ENCODE data around the gene ZNF575. TPM values are rescaled to one million over a fixed set of nuclear protein-coding genes. Genes with fewer than 3 reads are reported as not detected.

The ZNF575 gene
- total RNA-seq, 1 experiment from 2014 or later = not detected

DNA sequence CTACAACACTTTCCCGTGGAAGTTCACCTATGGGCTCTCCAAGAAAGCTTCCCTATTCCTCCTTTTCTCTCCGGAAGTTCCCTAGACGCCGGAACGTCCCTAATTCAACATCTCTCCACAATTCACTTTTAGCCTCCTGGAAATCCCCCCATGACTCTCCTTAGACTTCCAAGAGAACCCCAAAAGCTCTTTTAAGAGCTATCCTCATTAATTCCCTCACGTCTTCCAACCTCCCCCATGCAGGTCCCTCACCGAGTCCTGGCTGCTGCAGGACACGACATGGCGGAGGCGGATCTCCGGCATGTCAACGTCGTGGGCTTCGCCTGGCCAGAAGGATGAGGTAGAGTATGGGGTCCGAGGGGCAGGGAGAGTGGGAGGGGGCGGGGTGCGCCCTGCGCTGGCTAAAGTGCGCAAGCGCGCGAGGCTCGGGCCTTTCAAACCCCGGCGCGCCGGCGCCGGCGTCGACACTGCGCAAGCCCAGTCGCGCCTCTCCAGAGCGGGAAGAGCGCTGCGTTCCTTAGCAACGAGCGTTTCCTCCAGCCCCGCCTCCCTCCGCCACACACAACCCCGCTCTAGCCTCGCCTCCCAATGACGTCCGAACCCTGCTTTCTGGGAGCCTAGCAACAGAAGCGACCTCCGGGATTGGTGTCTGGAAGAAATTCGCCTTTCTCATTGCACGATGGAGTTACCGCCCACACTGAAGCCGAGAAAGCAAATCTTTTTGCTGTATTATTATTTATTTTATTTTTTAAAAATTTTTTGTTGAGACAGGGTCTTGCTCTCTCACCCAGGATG, 42.4 kb downstream of the ZNF575 start, which contains the start of the genes PINLYP and XRCC1:
Gene PINLYP (plus strand): TSS at position 646 of the 795 bp plus-strand sequence. CDS start 1,391 bp downstream, outside the sequence.
Gene XRCC1 (minus strand): TSS at position 372 of the 795 bp plus-strand sequence. CDS start 69 bp downstream, at position 303.
- peak within 1 kb of the TSS; percentile 79 for H3K9ac ChIP-seq (ENCODE audit: extremely low read depth, insufficient read length, low read length)
- H3K56ac ChIP-seq (ENCODE audit: insufficient read length, low read depth, low read length) = no peak within 1 kb of the TSS
- no peak within 1 kb of the TSS for H4K5ac ChIP-seq (ENCODE audit: insufficient read length, low read depth, low read length)
- H3K27me3 Mint-ChIP-seq (ENCODE audit: low read depth) = no peaks in the 10 kb centered on the region
- peak within 1 kb of the TSS; percentile 96 to 97 (median 97) for H3K27ac Mint-ChIP-seq
- TF ChIP-seq, protein P1, sequence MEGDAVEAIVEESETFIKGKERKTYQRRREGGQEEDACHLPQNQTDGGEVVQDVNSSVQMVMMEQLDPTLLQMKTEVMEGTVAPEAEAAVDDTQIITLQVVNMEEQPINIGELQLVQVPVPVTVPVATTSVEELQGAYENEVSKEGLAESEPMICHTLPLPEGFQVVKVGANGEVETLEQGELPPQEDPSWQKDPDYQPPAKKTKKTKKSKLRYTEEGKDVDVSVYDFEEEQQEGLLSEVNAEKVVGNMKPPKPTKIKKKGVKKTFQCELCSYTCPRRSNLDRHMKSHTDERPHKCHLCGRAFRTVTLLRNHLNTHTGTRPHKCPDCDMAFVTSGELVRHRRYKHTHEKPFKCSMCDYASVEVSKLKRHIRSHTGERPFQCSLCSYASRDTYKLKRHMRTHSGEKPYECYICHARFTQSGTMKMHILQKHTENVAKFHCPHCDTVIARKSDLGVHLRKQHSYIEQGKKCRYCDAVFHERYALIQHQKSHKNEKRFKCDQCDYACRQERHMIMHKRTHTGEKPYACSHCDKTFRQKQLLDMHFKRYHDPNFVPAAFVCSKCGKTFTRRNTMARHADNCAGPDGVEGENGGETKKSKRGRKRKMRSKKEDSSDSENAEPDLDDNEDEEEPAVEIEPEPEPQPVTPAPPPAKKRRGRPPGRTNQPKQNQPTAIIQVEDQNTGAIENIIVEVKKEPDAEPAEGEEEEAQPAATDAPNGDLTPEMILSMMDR (conservative IDR thresholded peaks at IDR 0.05) = no peak
- H3K9me3 ChIP-seq (ENCODE audit: control insufficient read depth, low read depth, low read length) = no peaks in the 10 kb centered on the region
- peak; percentile 98 for DNase-seq
- H3K14ac ChIP-seq (ENCODE audit: insufficient read depth, low read length) = peak within 1 kb of the TSS; percentile 48
- H3K4me1 Mint-ChIP-seq = peaks cover 28 to 49% of the 10 kb centered on the region in 2 experiments
- H3K27ac ChIP-seq (ENCODE audit: insufficient read length, low read depth, low read length) = peak within 1 kb of the TSS; percentile 10
- H2BK12ac ChIP-seq (ENCODE audit: insufficient read length, low read depth, low read length) = peak within 1 kb of the TSS; percentile 38
- H3K36me3 Mint-ChIP-seq (ENCODE audit: insufficient read depth in 1 of 3, low read depth in 3 of 3) = peaks cover 2 to 22% (median 19%) of the 10 kb centered on the region in 3 experiments; a peak in 6 of 7 replicates
- no peak within 1 kb of the TSS for H2BK120ac ChIP-seq (ENCODE audit: low read depth, low read length, poor library complexity, severe bottlenecking)
- H2AFZ ChIP-seq (ENCODE audit: low read length) = no peak within 1 kb of the TSS
- H3K4me3 Mint-ChIP-seq = peak within 1 kb of the TSS; percentile 95 to 98
- H3K18ac ChIP-seq (ENCODE audit: insufficient read length, low read depth, low read length) = peak within 1 kb of the TSS; percentile 92
- H4K91ac ChIP-seq (ENCODE audit: insufficient read length, low read depth, low read length) = peak within 1 kb of the TSS; percentile 61
- peak within 1 kb of the TSS; percentile 94 for H3K4me2 ChIP-seq (ENCODE audit: insufficient read depth, insufficient read length, low read length)
- no peaks in the 10 kb centered on the region for H3K79me1 ChIP-seq (ENCODE audit: insufficient read depth, low read depth, low read length, poor library complexity, severe bottlenecking)
- peaks cover 12% of the 10 kb centered on the region for H3K23me2 ChIP-seq (ENCODE audit: insufficient read length, low read depth, low read length, poor library complexity, severe bottlenecking)
- H4K20me1 ChIP-seq (ENCODE audit: control insufficient read depth, insufficient read depth, insufficient read length) = no peaks in the 10 kb centered on the region
- no peaks in the 10 kb centered on the region for H3K27me3 ChIP-seq (ENCODE audit: insufficient read depth, low read length)
- H3K23ac ChIP-seq (ENCODE audit: insufficient read length, low read depth, low read length) = no peak within 1 kb of the TSS
- H3K9me3 Mint-ChIP-seq = no peaks in the 10 kb centered on the region
- peak within 1 kb of the TSS; percentile 41; the same call in 1 of the 2 replicates for H2BK15ac ChIP-seq (ENCODE audit: low read depth, low read length)
- peaks cover 4% of the 10 kb centered on the region; the same call in 1 of the 2 replicates for H3K4me1 ChIP-seq (ENCODE audit: insufficient read depth, low read length)
- no peak within 1 kb of the TSS for H4K8ac ChIP-seq (replicated peaks; ENCODE audit: insufficient read length, low read depth, low read length)
- WGBS (ENCODE audit: extremely low coverage, insufficient read length, low lambda C conversion rate) = no CpG with 5 or more reads among the region's 51 CpGs
- no peaks in the 10 kb centered on the region; the same call in 1 of the 2 replicates for H3K79me2 ChIP-seq (ENCODE audit: insufficient read depth, low read length)
- H2BK20ac ChIP-seq (ENCODE audit: low read depth, low read length, poor library complexity, severe bottlenecking) = no peak within 1 kb of the TSS
- H2AK5ac ChIP-seq (ENCODE audit: insufficient read length, low read length) = no peak within 1 kb of the TSS
- no peak within 1 kb of the TSS; the same call in none of the 2 replicates for H3K4ac ChIP-seq (ENCODE audit: low read depth, low read length)
- H3T11ph ChIP-seq (ENCODE audit: low read length) = no peak within 1 kb of the TSS
- no peak within 1 kb of the TSS for H2BK5ac ChIP-seq (ENCODE audit: insufficient read length, low read length)
